ENCODE results near the gene LAMA1.
A peak's percentile ranks its signal among the peaks of the same experiment; 100 is the strongest.

The LAMA1 gene

DNA sequence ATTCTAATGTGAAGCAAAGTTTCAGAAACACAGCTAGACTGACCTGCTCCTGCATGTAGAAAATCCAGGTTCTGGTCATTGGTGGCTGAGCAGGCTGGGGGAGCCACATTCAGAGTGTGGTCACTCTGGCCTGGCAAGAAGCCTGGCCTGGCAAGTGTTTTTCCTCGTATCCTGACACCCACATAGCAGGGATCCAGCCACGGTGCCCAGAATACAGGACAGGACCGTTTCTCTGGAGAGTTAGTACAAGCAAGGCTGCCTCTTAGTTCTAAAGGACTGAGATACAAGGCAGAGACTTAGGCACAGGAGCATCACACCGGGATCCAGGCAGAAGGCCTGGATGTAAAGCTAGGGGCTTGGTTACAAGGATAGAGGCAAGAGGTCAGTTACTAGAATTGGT, 4.8 kb upstream of the LAMA1 start:
- no peak overlapping the region for H3K4me2 ChIP-seq (ENCODE audit: low read length, poor library complexity, severe bottlenecking)
- H2BK12ac ChIP-seq (ENCODE audit: low read length in 2 of 2), result no peak overlapping the region
- H3K27ac ChIP-seq (ENCODE audit: low read length, poor library complexity, severe bottlenecking), result no peak overlapping the region
- no peak overlapping the region for H3K9ac ChIP-seq (ENCODE audit: low read length)
- no peak overlapping the region for H2AFZ ChIP-seq (ENCODE audit: low read depth, low read length)
- no peak for DNase-seq
- H2BK15ac ChIP-seq (ENCODE audit: low read depth, poor library complexity, severe bottlenecking), result no peak overlapping the region
- no peak overlapping the region for H4K8ac ChIP-seq (ENCODE audit: low read length)
- no peak overlapping the region for H3K23ac ChIP-seq (ENCODE audit: low read length in 2 of 2)
- H2AK5ac ChIP-seq (ENCODE audit: low read length, severe bottlenecking), result no peak overlapping the region
- no peaks in the 10 kb centered on the region for H3K9me3 ChIP-seq (ENCODE audit: control insufficient read depth, low read length)
- no peaks in the 10 kb centered on the region for H3K79me1 ChIP-seq (replicated peaks; ENCODE audit: low read length, poor library complexity, severe bottlenecking)
- WGBS, result 82% methylated on average over 4 of the region's 4 CpGs
- peaks cover 25 to 36% of the 10 kb centered on the region in 2 experiments for H3K27me3 ChIP-seq (ENCODE audit: control insufficient read depth in 1 of 2, insufficient read depth in 1 of 2, low read length in 2 of 2)
- H3K14ac ChIP-seq (ENCODE audit: low read length in 2 of 2), result no peak overlapping the region
- no peak overlapping the region for H3K18ac ChIP-seq (ENCODE audit: low read depth in 1 of 2, low read length in 2 of 2)
- H3K4me1 ChIP-seq (ENCODE audit: control insufficient read depth, insufficient read depth, low read depth, low read length), result peaks cover 6% of the 10 kb centered on the region
- H4K91ac ChIP-seq (ENCODE audit: low read length), result no peak overlapping the region
- no peaks in the 10 kb centered on the region for H3K36me3 ChIP-seq (ENCODE audit: control insufficient read depth in 1 of 2, insufficient read depth in 2 of 2, low read depth in 1 of 2, low read length in 2 of 2)
- no peak overlapping the region for H3K4ac ChIP-seq (ENCODE audit: low read depth in 1 of 2, low read length in 2 of 2)
- H3K4me3 ChIP-seq (ENCODE audit: insufficient read depth in 1 of 2, low read depth in 1 of 2, low read length in 2 of 2), result no peak overlapping the region
- H2BK5ac ChIP-seq (ENCODE audit: low read depth, low read length, poor library complexity, severe bottlenecking), result no peak overlapping the region
- H2BK120ac ChIP-seq (ENCODE audit: low read depth, low read length), result no peak overlapping the region

DNA sequence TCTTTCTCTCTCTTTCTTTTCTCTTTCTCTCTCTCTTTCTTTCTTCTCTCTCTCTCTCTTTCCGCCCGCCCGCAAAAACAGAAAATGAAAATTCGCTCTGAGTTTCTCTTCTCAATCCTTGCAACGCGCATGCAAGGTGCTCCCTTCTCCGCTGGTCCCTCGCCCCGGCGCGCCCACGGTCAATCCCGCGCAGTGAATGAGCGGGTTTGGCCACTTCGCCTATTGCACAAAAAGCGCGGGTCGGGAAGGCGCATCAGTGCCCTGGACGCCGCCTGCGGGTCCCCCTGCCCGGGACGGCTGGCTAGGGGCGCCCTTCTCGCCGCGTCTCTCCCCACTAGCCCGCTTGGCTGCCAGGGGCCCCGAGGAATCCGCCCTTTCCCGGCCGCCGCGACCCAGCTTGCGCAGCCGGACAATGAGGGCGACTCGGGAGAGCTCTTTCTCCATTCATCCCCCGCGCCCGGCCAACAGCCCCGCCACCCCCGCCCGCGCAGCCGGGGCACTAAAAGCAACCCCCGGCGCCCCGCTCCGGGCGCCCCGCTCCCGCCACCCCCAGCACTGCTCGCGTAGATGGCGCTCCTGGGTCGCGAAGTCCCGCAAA, 706 bp downstream of the LAMA1 start:
- peaks cover 15 to 23% of the 10 kb centered on the region in 2 experiments for H3K27me3 ChIP-seq (ENCODE audit: control insufficient read depth in 1 of 2, insufficient read depth in 1 of 2, low read length in 2 of 2)
- H2BK12ac ChIP-seq (ENCODE audit: low read length in 2 of 2), result no peak overlapping the region
- H3K4me2 ChIP-seq (ENCODE audit: low read length, poor library complexity, severe bottlenecking), result peak overlapping the region; percentile 98
- no peak overlapping the region for H2AK5ac ChIP-seq (ENCODE audit: low read length, severe bottlenecking)
- peak overlapping the region; percentile 55 to 83 for H3K4me3 ChIP-seq (ENCODE audit: insufficient read depth in 1 of 2, low read depth in 1 of 2, low read length in 2 of 2)
- no peaks in the 10 kb centered on the region for H3K36me3 ChIP-seq (ENCODE audit: control insufficient read depth in 1 of 2, insufficient read depth in 2 of 2, low read depth in 1 of 2, low read length in 2 of 2)
- no peak overlapping the region for H3K4ac ChIP-seq (ENCODE audit: low read depth in 1 of 2, low read length in 2 of 2)
- no peak overlapping the region for H2BK5ac ChIP-seq (ENCODE audit: low read depth, low read length, poor library complexity, severe bottlenecking)
- no peak overlapping the region for H4K8ac ChIP-seq (ENCODE audit: low read length)
- H2BK120ac ChIP-seq (ENCODE audit: low read depth, low read length), result no peak overlapping the region
- H3K4me1 ChIP-seq (ENCODE audit: control insufficient read depth, insufficient read depth, low read depth, low read length), result peaks cover 22% of the 10 kb centered on the region
- no peak overlapping the region for H4K91ac ChIP-seq (ENCODE audit: low read length)
- H2AFZ ChIP-seq (ENCODE audit: low read depth, low read length), result no peak overlapping the region
- no peaks in the 10 kb centered on the region for H3K9me3 ChIP-seq (ENCODE audit: control insufficient read depth, low read length)
- no peak overlapping the region for H3K27ac ChIP-seq (ENCODE audit: low read length, poor library complexity, severe bottlenecking)
- peak overlapping the region; percentile 75 for H3K9ac ChIP-seq (ENCODE audit: low read length)
- DNase-seq, result peak; percentile 9
- no peak overlapping the region for H3K23ac ChIP-seq (ENCODE audit: low read length in 2 of 2)
- 1% methylated on average over 61 of the region's 61 CpGs for WGBS
- H3K79me1 ChIP-seq (replicated peaks; ENCODE audit: low read length, poor library complexity, severe bottlenecking), result no peaks in the 10 kb centered on the region
- no peak overlapping the region for H2BK15ac ChIP-seq (ENCODE audit: low read depth, poor library complexity, severe bottlenecking)
- H3K14ac ChIP-seq (ENCODE audit: low read length in 2 of 2), result no peak overlapping the region
- no peak overlapping the region for H3K18ac ChIP-seq (ENCODE audit: low read depth in 1 of 2, low read length in 2 of 2)

DNA sequence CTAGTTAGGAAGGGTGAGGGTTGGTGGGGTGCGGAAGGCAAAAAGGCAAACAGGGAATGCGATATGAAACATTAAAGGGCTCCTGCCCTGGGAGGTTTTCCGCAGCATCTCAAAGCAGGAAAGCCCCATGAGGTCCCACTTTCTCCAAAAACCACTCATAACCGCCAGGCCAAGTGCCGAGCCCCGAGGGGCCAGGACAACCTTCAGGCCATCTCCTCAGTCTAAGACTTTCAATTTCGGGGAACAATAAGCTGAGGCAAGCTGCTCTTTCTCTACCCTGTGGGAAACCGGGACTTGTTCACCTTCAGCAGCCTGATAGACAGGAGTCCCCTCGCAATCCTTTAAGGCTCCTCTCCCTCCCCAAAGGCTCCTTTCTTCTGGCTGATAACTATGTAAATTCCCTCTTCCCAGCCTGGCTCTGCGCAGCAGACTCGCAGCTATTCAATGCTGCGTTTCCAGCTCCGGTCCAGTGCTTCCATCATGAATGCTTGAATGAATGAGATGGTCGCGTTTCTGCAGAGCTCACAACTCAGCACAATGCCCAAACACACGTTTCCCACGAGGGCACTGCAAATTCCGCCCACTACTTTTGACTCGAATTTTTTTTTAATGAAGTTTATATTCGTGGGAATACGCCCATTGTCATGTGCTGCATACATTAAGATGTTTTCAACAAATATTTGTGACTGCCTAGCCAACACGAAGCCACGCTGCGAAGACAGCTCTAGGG, 1.4 kb downstream of the LAMA1 start:
- peak; percentile 2 for DNase-seq
- Histone ChIP-seq H3K79me1 (replicated peaks; ENCODE audit: low read length, poor library complexity, severe bottlenecking) (no peaks in the 10 kb centered on the region), H3K18ac (ENCODE audit: low read depth in 1 of 2, low read length in 2 of 2) (no peak overlapping the region), H4K91ac (ENCODE audit: low read length) (no peak overlapping the region), H2AK5ac (ENCODE audit: low read length, severe bottlenecking) (no peak overlapping the region), H4K8ac (ENCODE audit: low read length) (no peak overlapping the region), H3K23ac (ENCODE audit: low read length in 2 of 2) (no peak overlapping the region), H2AFZ (ENCODE audit: low read depth, low read length) (no peak overlapping the region), H3K27me3 (ENCODE audit: control insufficient read depth in 1 of 2, insufficient read depth in 1 of 2, low read length in 2 of 2) (peaks cover 15 to 24% of the 10 kb centered on the region in 2 experiments), H3K36me3 (ENCODE audit: control insufficient read depth in 1 of 2, insufficient read depth in 2 of 2, low read depth in 1 of 2, low read length in 2 of 2) (no peaks in the 10 kb centered on the region), H3K4ac (ENCODE audit: low read depth in 1 of 2, low read length in 2 of 2) (no peak overlapping the region), H3K4me2 (ENCODE audit: low read length, poor library complexity, severe bottlenecking) (peak overlapping the region; percentile 98), H2BK120ac (ENCODE audit: low read depth, low read length) (no peak overlapping the region), H2BK15ac (ENCODE audit: low read depth, poor library complexity, severe bottlenecking) (no peak overlapping the region), H2BK5ac (ENCODE audit: low read depth, low read length, poor library complexity, severe bottlenecking) (no peak overlapping the region), H3K4me1 (ENCODE audit: control insufficient read depth, insufficient read depth, low read depth, low read length) (peaks cover 22% of the 10 kb centered on the region), H3K4me3 (ENCODE audit: insufficient read depth in 1 of 2, low read depth in 1 of 2, low read length in 2 of 2) (peak overlapping the region in 1 of 2 experiments; percentile 83), H3K9ac (ENCODE audit: low read length) (peak overlapping the region; percentile 75), H3K14ac (ENCODE audit: low read length in 2 of 2) (no peak overlapping the region), H2BK12ac (ENCODE audit: low read length in 2 of 2) (no peak overlapping the region), H3K27ac (ENCODE audit: low read length, poor library complexity, severe bottlenecking) (no peak overlapping the region), H3K9me3 (ENCODE audit: control insufficient read depth, low read length) (no peaks in the 10 kb centered on the region)
- 25% methylated on average over 18 of the region's 24 CpGs for WGBS

DNA sequence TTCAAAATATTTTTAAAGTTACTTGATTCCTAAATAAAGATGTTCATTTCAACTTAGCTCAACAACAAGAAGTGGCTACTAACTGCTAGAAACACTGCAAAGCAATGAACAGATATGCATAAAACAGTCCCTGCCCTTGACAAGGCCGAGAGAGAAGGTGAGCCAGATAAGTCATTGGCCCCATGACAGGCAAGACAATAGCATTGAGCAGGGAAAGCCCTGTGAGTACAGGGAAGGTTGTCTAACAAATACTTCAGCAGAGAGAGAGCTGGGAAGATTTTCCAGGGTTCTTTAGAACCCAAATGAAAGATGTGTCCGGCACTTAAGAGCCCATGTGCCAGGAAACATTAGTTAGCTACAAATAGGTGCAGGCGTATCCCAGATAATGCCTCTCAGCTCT, 4.7 kb downstream of the LAMA1 start:
- Histone ChIP-seq H2AK5ac (ENCODE audit: low read length, severe bottlenecking) (no peak overlapping the region), H3K9me3 (ENCODE audit: control insufficient read depth, low read length) (no peaks in the 10 kb centered on the region), H3K79me1 (replicated peaks; ENCODE audit: low read length, poor library complexity, severe bottlenecking) (no peaks in the 10 kb centered on the region), H3K4ac (ENCODE audit: low read depth in 1 of 2, low read length in 2 of 2) (no peak overlapping the region), H4K91ac (ENCODE audit: low read length) (no peak overlapping the region), H2BK15ac (ENCODE audit: low read depth, poor library complexity, severe bottlenecking) (no peak overlapping the region), H2BK12ac (ENCODE audit: low read length in 2 of 2) (no peak overlapping the region), H3K4me3 (ENCODE audit: insufficient read depth in 1 of 2, low read depth in 1 of 2, low read length in 2 of 2) (no peak overlapping the region), H4K8ac (ENCODE audit: low read length) (no peak overlapping the region), H2BK120ac (ENCODE audit: low read depth, low read length) (no peak overlapping the region), H3K4me2 (ENCODE audit: low read length, poor library complexity, severe bottlenecking) (no peak overlapping the region), H3K14ac (ENCODE audit: low read length in 2 of 2) (no peak overlapping the region), H3K23ac (ENCODE audit: low read length in 2 of 2) (no peak overlapping the region), H3K27ac (ENCODE audit: low read length, poor library complexity, severe bottlenecking) (no peak overlapping the region), H2AFZ (ENCODE audit: low read depth, low read length) (no peak overlapping the region), H2BK5ac (ENCODE audit: low read depth, low read length, poor library complexity, severe bottlenecking) (no peak overlapping the region), H3K9ac (ENCODE audit: low read length) (no peak overlapping the region), H3K27me3 (ENCODE audit: control insufficient read depth in 1 of 2, insufficient read depth in 1 of 2, low read length in 2 of 2) (peaks cover 12 to 35% of the 10 kb centered on the region in 2 experiments), H3K18ac (ENCODE audit: low read depth in 1 of 2, low read length in 2 of 2) (no peak overlapping the region), H3K36me3 (ENCODE audit: control insufficient read depth in 1 of 2, insufficient read depth in 2 of 2, low read depth in 1 of 2, low read length in 2 of 2) (no peaks in the 10 kb centered on the region), H3K4me1 (ENCODE audit: control insufficient read depth, insufficient read depth, low read depth, low read length) (peaks cover 20% of the 10 kb centered on the region)
- 81% methylated on average over 3 of the region's 3 CpGs for WGBS
- no peak for DNase-seq

Measured in mesenchymal stem cell (in vitro differentiated cells and primary cell).